ENCODE results near the gene C11orf24.

DNA sequence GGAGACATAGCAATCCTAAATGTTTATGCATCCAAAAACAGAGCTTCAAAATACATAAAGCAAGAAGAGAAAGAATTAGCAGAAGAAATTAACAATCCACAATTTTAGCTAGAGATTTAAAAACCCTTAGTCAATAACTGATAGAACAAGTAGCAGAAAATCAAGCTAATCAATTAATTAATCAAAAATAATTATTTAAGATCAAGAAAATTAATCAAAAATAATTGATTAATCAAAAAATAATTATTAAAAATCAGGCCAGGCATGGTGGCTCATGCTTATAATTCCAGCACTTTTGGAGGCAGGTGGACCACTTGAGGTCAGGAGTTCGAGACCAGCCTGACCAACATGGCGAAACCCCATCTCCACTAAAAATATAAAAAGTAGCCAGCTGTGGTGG is 29.2 kb downstream of the C11orf24 start:
- TF ChIP-seq, protein P1, sequence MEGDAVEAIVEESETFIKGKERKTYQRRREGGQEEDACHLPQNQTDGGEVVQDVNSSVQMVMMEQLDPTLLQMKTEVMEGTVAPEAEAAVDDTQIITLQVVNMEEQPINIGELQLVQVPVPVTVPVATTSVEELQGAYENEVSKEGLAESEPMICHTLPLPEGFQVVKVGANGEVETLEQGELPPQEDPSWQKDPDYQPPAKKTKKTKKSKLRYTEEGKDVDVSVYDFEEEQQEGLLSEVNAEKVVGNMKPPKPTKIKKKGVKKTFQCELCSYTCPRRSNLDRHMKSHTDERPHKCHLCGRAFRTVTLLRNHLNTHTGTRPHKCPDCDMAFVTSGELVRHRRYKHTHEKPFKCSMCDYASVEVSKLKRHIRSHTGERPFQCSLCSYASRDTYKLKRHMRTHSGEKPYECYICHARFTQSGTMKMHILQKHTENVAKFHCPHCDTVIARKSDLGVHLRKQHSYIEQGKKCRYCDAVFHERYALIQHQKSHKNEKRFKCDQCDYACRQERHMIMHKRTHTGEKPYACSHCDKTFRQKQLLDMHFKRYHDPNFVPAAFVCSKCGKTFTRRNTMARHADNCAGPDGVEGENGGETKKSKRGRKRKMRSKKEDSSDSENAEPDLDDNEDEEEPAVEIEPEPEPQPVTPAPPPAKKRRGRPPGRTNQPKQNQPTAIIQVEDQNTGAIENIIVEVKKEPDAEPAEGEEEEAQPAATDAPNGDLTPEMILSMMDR (IDR thresholded peaks at IDR 0.05; ENCODE audit: insufficient read depth, low read length): no peak
- TF ChIP-seq POLR2AphosphoS5 (IDR thresholded peaks at IDR 0.05; ENCODE audit: low read depth) (no peak), SPI1 (IDR thresholded peaks at IDR 0.05; ENCODE audit: borderline replicate concordance, low read depth) (no peak), GABPA (IDR thresholded peaks at IDR 0.05; ENCODE audit: low read depth) (no peak)
- TF ChIP-seq, protein P2, sequence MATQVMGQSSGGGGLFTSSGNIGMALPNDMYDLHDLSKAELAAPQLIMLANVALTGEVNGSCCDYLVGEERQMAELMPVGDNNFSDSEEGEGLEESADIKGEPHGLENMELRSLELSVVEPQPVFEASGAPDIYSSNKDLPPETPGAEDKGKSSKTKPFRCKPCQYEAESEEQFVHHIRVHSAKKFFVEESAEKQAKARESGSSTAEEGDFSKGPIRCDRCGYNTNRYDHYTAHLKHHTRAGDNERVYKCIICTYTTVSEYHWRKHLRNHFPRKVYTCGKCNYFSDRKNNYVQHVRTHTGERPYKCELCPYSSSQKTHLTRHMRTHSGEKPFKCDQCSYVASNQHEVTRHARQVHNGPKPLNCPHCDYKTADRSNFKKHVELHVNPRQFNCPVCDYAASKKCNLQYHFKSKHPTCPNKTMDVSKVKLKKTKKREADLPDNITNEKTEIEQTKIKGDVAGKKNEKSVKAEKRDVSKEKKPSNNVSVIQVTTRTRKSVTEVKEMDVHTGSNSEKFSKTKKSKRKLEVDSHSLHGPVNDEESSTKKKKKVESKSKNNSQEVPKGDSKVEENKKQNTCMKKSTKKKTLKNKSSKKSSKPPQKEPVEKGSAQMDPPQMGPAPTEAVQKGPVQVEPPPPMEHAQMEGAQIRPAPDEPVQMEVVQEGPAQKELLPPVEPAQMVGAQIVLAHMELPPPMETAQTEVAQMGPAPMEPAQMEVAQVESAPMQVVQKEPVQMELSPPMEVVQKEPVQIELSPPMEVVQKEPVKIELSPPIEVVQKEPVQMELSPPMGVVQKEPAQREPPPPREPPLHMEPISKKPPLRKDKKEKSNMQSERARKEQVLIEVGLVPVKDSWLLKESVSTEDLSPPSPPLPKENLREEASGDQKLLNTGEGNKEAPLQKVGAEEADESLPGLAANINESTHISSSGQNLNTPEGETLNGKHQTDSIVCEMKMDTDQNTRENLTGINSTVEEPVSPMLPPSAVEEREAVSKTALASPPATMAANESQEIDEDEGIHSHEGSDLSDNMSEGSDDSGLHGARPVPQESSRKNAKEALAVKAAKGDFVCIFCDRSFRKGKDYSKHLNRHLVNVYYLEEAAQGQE (IDR thresholded peaks at IDR 0.05; ENCODE audit: insufficient replicate concordance, low read depth): no peak

All from HL-60 (cell line).